ENCODE results near the gene SLC22A31. TPM values are rescaled to one million over a fixed set of nuclear protein-coding genes. Genes with fewer than 3 reads are reported as not detected.
"Not testable (repeated sequence)": the region's sequence is repeated elsewhere in the genome, so short reads cannot be mapped to it uniquely, and the experiment has no call there.

SLC22A31 gene
- total RNA-seq, result not detected
- long read RNA-seq, result 0 reads

- no peak for DNase-seq (ENCODE audit: low spot score)
- intact Hi-C loops (cut with DNase I), result no loop called here
Observed at GRCh38 chr16:89200124-89200849, at the start of gene SLC22A31. TSS of gene SLC22A31 (minus strand) at chr16:89200537. CDS start at chr16:89200501, 36 bp downstream.

- intact Hi-C loops (cut with DNase I), result no loop called here
- no peak for DNase-seq (ENCODE audit: low spot score)
Observed at GRCh38 chr16:89248196-89248982, 48.1 kb upstream of the SLC22A31 start.

- intact Hi-C loops (cut with DNase I); DNase-seq (ENCODE audit: low spot score): not testable (repeated sequence)
Observed at GRCh38 chr16:89247734-89248075, 47.4 kb upstream of the SLC22A31 start.

- intact Hi-C loops (cut with DNase I), result no loop called here
- peak; percentile 96 for DNase-seq (ENCODE audit: low spot score)
Observed at GRCh38 chr16:89246903-89247733, 46.8 kb upstream of the SLC22A31 start.

GRCh38 chr16:89246383-89246902 is 46.1 kb upstream of the SLC22A31 start:
- intact Hi-C loops (cut with DNase I), result no loop called here
- no peak for DNase-seq (ENCODE audit: low spot score)

GRCh38 chr16:89244754-89245153 is 44.4 kb upstream of the SLC22A31 start:
- no peak for DNase-seq (ENCODE audit: low spot score)
- intact Hi-C loops (cut with DNase I), result no loop called here

GRCh38 chr16:89244264-89244663 is 43.9 kb upstream of the SLC22A31 start:
- intact Hi-C loops (cut with DNase I); DNase-seq (ENCODE audit: low spot score): not testable (repeated sequence)

GRCh38 chr16:89243664-89244063 is 43.3 kb upstream of the SLC22A31 start:
- DNase-seq (ENCODE audit: low spot score), result no peak
- intact Hi-C loops (cut with DNase I), result no loop called here

- no peak for DNase-seq (ENCODE audit: low spot score)
- intact Hi-C loops (cut with DNase I), result no loop called here
Observed at GRCh38 chr16:89242795-89243200, 42.5 kb upstream of the SLC22A31 start.

- intact Hi-C loops (cut with DNase I), result no loop called here
- DNase-seq (ENCODE audit: low spot score), result peak; percentile 85
Observed at GRCh38 chr16:89241187-89242007, 41.1 kb upstream of the SLC22A31 start.

- DNase-seq (ENCODE audit: low spot score), result no peak
- intact Hi-C loops (cut with DNase I), result no loop called here
Observed at GRCh38 chr16:89237733-89238132, 37.4 kb upstream of the SLC22A31 start.

GRCh38 chr16:89233678-89234490 is 33.5 kb upstream of the SLC22A31 start:
- intact Hi-C loops (cut with DNase I), result no loop called here
- no peak for DNase-seq (ENCODE audit: low spot score)

GRCh38 chr16:89232107-89232506 is 31.8 kb upstream of the SLC22A31 start:
- intact Hi-C loops (cut with DNase I), result no loop called here
- DNase-seq (ENCODE audit: low spot score), result no peak

GRCh38 chr16:89230255-89230654 is 29.9 kb upstream of the SLC22A31 start:
- DNase-seq (ENCODE audit: low spot score), result no peak
- intact Hi-C loops (cut with DNase I), result no loop called here

- intact Hi-C loops (cut with DNase I), result no loop called here
- DNase-seq (ENCODE audit: low spot score), result no peak
Observed at GRCh38 chr16:89224665-89225064, 24.3 kb upstream of the SLC22A31 start.

- no peak for DNase-seq (ENCODE audit: low spot score)
- intact Hi-C loops (cut with DNase I), result no loop called here
Observed at GRCh38 chr16:89222931-89223330, 22.6 kb upstream of the SLC22A31 start.

- DNase-seq (ENCODE audit: low spot score), result no peak
- intact Hi-C loops (cut with DNase I), result no loop called here
Observed at GRCh38 chr16:89221604-89222003, 21.3 kb upstream of the SLC22A31 start.

- no peak for DNase-seq (ENCODE audit: low spot score)
- intact Hi-C loops (cut with DNase I), result loop anchor here (5.0 to 10.0 kb wide), 4 partner anchors 125 to 647 kb away; partner anchors contain the start of genes ACSF3, APRT and ZC3H18
Observed at GRCh38 chr16:89219365-89219764, 19.0 kb upstream of the SLC22A31 start.
